GM21576 (cell line): ENCODE results near the gene KPNA3.

Experiments used
- ATAC-seq: cut with Tn5 transposase; IDR thresholded peaks from one replicate; pipeline ENCODE4 v1.9.1; 2021; ENCODE audit warnings: mild to moderate bottlenecking, moderate library complexity; ENCODE audit not compliant: unreplicated experiment

The KPNA3 gene

GRCh38 chr13:49679246-49679645 lies 113.2 kb downstream of the KPNA3 start:
- no peak for ATAC-seq

DNA sequence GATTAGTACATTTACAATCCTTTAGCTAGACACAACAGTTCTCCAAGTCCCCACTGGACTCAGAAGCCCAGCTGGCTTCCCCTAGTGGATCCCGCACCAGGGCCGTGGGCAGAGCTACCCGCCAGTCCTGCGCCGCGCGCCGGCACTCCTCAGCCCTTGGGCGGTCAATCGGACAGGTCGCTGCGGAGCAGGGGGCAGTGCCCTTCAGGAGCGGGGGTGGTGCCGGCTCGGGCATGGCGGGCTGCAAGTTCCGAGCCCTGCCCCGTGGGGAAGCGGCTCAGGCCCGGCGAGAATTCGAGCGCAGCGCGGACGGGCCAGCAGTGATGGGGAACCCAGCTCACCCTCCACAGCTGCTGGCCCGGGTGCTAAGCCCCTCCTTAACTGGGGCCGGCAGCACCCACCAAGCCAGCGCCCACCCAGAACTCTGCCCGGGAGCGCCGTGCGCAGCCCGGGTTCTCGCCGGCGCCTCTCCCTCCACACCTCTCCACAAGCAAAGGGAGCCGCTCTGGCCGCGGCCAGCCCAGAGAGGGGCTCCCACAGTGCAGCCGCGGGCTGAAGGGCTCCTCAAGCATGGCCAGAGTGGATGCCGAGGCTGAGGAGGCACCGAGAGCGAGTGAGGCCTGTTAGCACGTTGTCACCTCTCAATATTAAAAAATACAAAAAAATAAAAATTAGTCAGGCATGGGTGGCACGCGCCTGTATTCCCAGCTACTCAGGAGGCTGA lies 114.1 kb downstream of the KPNA3 start:
- no peak for ATAC-seq

GRCh38 chr13:49676581-49677298 lies 115.7 kb downstream of the KPNA3 start:
- no peak for ATAC-seq

GRCh38 chr13:49670828-49671227 lies 121.7 kb downstream of the KPNA3 start:
- ATAC-seq = no peak

- ATAC-seq = no peak
These were observed 122.7 kb downstream of the KPNA3 start for GRCh38 chr13:49669735-49670309.

DNA sequence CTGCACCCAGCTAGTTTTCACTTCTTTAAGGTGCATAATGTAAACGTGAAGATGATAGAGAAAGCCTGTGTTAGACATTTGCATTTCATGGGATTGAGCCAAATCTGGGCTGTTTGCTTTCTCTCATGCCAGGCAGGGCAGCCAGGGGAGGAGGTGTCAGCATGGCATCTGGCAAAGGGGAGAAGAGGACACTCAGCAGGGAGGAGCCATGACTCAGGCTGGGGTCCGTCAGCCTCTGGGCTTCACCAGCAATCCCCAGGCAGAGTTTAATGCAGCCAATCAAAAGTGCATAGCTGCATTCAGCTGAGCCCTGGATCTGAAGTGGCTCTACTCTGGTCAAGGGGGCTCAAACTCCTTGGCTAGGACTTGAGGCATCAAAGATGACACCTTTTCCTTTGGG lies 124.7 kb downstream of the KPNA3 start:
- ATAC-seq = no peak

- no peak for ATAC-seq
These were observed 127.9 kb downstream of the KPNA3 start for GRCh38 chr13:49664606-49665005.

DNA sequence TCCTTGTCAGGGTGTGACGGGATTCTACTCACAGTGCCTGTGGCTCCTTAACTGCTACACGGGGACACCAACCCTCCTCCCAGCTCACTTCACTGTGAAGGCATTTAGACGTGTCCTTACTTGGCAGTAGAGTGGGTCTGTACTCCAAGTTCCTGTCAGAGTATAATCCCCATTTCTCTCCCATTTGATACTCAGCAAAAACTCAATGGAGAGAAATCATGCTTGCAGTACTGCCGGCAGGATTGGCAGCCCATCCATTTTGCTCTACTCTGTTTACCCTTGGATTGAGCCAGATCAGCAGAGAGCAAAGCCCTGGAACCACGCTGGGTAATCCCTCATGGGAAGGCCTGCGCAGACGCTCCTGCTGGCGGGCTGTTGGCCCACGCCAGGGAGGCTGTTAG lies 135.2 kb downstream of the KPNA3 start:
- ATAC-seq = no peak

DNA sequence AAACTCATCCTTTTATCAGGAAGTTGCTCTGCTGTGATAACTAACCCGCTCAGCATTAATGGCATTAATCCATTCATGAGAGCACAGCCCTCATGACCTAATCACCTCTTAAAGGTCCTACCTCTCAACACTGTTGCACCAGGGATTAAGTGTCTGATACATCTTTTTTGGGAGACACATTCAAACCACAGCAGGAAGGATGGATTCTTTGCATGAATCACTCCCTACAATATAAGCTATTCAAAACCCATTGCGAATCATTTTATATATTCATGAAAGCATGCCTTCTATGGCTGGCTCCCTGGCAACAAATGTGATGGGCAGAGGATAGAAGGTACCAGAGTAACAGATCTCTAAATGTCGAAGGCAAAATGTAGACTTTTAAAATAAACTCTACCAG lies 136.6 kb downstream of the KPNA3 start:
- no peak for ATAC-seq

DNA sequence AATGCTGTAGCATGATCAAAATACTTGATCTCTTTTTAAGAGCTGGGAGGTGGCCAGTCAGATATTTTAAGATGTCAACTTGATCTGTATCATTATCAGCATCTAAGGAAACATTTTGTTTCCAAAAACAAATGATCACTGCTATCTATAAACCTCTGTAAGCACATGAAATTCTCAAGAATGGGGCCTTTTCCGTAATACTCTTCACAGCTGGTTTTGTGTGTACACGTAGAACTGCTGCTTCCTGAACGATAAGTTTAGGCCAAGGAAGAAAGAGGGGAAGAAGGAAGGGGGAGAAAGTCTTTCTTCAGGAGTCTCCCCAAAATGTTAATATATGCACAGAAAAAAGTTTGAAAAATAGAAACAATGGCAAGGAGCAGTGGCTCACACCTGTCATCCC lies 138.5 kb downstream of the KPNA3 start:
- ATAC-seq = no peak

DNA sequence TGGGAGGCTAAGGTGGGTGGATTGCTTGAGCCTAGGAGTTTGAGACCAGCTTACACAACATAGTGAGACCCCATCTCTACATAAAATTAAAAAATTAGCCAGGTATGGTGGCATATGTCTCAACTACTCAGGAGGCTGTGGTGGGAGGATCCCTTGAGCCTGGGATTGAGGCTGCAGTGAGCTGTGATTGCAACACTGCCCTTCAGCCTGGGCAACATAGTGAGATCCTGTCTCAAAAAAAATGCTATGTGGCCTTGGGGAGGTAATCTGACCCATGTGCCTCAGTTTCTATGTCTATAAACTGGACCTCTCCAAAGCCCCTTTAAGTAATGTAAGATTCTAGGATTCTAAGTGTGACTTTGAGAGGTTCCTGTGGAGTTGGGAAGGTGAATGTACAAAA lies 139.0 kb downstream of the KPNA3 start:
- ATAC-seq = no peak

GRCh38 chr13:49652355-49653305 lies 139.9 kb downstream of the KPNA3 start:
- no peak for ATAC-seq

DNA sequence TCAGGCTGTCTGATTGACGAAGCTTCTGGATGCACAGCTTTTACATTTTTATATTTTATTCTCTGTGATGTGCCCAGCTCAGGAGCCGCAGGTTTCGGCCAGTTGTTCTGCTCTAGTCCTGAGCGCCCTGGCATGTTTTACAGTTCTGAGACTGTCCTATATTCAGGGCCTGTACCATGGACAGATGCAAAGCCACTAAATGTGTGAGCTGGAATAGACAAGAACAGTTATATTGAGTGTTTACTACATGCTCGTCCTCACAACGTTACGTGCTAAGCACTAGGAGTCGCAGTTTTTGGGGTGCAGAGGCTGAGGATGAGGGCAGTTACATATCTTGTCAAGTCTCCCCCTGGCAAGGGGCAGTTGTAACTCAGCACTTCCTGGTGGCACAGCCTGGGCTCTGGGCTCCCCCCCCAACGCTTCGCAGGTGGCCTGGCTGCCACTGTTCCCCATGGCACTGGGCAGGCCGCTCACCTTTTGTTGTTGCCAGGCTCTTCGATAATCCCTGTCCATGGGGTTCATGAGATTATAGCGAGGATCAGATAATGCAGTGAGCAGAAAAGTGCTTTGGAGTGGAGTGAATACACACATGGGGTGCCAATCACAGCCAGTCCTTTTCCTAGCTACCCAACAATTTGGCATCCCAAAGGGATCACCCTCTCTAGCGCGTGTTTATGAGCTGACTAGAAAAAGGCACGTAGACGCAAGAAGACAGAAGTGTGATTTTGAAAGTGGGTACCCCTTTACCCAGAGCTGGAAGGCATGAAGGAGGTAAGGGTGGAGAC lies 140.7 kb downstream of the KPNA3 start:
- no peak for ATAC-seq

GRCh38 chr13:49649963-49650312 lies 142.5 kb downstream of the KPNA3 start:
- ATAC-seq = no peak
